ENCODE results near the gene RPTOR.
"Not testable (repeated sequence)": the region's sequence is repeated elsewhere in the genome, so short reads cannot be mapped to it uniquely, and the experiment has no call there.

RPTOR gene

DNA sequence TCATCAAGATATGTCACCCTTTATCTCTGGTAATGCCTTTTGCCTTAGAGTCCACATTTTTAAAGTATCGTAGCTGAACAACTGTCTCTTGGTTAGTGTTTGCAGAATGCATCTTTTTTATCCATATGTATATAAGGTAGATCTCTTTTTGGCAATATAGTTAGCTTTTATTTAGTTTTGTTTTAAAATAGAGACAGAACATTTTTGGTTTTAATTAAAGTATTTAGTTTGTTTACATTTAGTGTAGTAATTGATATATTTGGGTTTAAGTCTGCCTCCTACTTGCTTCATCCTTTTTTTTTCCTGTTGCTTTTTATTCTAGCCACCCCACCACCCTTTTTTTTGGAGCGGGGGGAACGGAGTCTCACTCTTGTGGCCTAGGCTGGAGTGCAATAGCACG, 262.4 kb downstream of the RPTOR start:
- peaks cover 3% of the 10 kb centered on the region; the same call in 1 of the 2 replicates for H3K36me3 ChIP-seq (ENCODE audit: insufficient read depth, low read length)
- no peak overlapping the region for H3K9ac ChIP-seq (ENCODE audit: insufficient read length)
- no peak for DNase-seq (ENCODE audit: low read depth, low spot score)
- H3K9me3 ChIP-seq (ENCODE audit: low read depth, low read length): no peaks in the 10 kb centered on the region
- no peak for TF ChIP-seq EZH2 (IDR thresholded peaks at IDR 0.05)
- TF ChIP-seq FOXP2 (optimal IDR thresholded peaks at IDR 0.05; ENCODE audit: control extremely low read depth, extremely low read length, insufficient read depth): no peak
- TF ChIP-seq POLR2AphosphoS5 (IDR thresholded peaks at IDR 0.05; ENCODE audit: borderline replicate concordance, low read depth, low read length): no peak
- no peak overlapping the region for H3K27ac ChIP-seq
- no peak overlapping the region for H3K4me3 ChIP-seq

DNA sequence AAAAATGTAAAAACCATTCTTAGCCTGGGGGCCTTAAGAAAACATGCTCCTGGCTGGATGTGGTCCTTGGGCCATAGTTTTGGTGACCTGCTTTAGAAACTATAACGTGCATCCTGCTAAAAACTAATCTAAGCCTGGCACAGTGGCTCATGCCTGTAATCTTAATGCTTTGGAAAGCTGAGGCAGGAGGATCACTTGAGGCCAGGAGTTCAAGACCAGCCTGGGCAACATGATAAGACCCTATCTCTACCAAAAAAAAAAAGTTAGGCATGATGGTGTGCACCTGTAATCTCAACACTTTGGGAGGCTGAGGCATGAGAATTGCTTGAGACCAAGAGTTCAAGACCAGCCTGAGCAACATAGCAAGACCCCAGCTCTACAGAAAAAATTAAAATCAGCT, 263.2 kb downstream of the RPTOR start:
- TF ChIP-seq POLR2AphosphoS5 (IDR thresholded peaks at IDR 0.05; ENCODE audit: borderline replicate concordance, low read depth, low read length): no peak
- TF ChIP-seq FOXP2 (optimal IDR thresholded peaks at IDR 0.05; ENCODE audit: control extremely low read depth, extremely low read length, insufficient read depth): no peak
- no peak for TF ChIP-seq EZH2 (IDR thresholded peaks at IDR 0.05)
- Histone ChIP-seq H3K9me3 (ENCODE audit: low read depth, low read length) (no peaks in the 10 kb centered on the region), H3K27ac (no peak overlapping the region), H3K4me3 (no peak overlapping the region), H3K36me3 (ENCODE audit: insufficient read depth, low read length) (peaks cover 3% of the 10 kb centered on the region; the same call in 1 of the 2 replicates), H3K9ac (ENCODE audit: insufficient read length) (no peak overlapping the region)
- DNase-seq (ENCODE audit: low read depth, low spot score): no peak

DNA sequence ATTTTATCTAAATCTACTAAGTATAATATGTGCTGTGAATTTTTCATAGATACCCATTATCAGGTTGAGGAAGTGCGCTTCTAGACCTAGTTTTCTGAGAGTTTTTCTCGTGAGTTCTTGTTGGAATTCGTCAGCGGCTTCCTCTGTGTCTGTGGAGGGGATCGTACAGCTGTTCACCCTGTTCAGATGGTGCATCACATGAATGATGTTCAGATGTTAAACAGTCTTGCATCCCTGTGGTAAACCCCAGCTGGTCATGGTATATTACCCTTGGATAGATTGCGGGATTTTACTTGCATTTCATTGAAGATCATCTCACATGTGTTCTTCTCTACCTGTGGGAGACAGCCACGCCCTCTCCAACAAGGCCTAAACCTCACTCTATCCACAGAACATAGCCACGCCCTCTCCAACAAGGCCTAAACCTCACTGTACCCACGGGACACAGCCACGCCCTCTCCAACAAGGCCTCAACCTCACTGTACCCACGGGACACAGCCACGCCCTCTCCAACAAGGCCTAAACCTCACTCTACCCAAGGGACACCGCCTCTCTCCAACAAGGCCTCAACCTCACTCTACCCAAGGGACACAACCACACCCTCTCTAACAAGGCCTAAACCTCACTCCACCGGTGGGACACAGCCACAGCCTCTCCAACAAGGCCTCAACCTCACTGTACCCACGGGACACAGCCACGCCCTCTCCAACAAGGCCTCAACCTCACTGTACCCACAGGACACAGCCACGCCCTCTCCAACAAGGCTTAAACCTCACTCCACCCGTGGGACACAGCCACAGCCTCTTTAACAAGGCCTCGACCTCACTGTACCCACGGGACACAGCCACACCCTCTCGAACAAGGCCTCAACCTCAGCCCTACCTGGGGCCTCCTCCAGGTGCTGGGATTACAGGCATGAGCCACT, 266.8 kb downstream of the RPTOR start:
- Histone ChIP-seq H3K9me3 (ENCODE audit: low read depth, low read length) (no peaks in the 10 kb centered on the region), H3K27ac (no peak overlapping the region), H3K36me3 (ENCODE audit: insufficient read depth, low read length) (no peaks in the 10 kb centered on the region), H3K9ac (ENCODE audit: insufficient read length) (no peak overlapping the region), H3K4me3 (no peak overlapping the region)
- TF ChIP-seq POLR2AphosphoS5 (IDR thresholded peaks at IDR 0.05; ENCODE audit: borderline replicate concordance, low read depth, low read length) (no peak), EZH2 (IDR thresholded peaks at IDR 0.05) (no peak), FOXP2 (optimal IDR thresholded peaks at IDR 0.05; ENCODE audit: control extremely low read depth, extremely low read length, insufficient read depth) (no peak)
- no peak for DNase-seq (ENCODE audit: low read depth, low spot score)

GRCh38 chr17:80812362-80813088, 267.9 kb downstream of the RPTOR start:
- Histone ChIP-seq H3K9me3 (ENCODE audit: low read depth, low read length) (no peaks in the 10 kb centered on the region), H3K9ac (ENCODE audit: insufficient read length) (no peak overlapping the region), H3K27ac (no peak overlapping the region), H3K36me3 (ENCODE audit: insufficient read depth, low read length) (no peaks in the 10 kb centered on the region), H3K4me3 (no peak overlapping the region)
- no peak for DNase-seq (ENCODE audit: low read depth, low spot score)
- no peak for TF ChIP-seq POLR2AphosphoS5 (IDR thresholded peaks at IDR 0.05; ENCODE audit: borderline replicate concordance, low read depth, low read length)
- no peak for TF ChIP-seq FOXP2 (optimal IDR thresholded peaks at IDR 0.05; ENCODE audit: control extremely low read depth, extremely low read length, insufficient read depth)
- no peak for TF ChIP-seq EZH2 (IDR thresholded peaks at IDR 0.05)

DNA sequence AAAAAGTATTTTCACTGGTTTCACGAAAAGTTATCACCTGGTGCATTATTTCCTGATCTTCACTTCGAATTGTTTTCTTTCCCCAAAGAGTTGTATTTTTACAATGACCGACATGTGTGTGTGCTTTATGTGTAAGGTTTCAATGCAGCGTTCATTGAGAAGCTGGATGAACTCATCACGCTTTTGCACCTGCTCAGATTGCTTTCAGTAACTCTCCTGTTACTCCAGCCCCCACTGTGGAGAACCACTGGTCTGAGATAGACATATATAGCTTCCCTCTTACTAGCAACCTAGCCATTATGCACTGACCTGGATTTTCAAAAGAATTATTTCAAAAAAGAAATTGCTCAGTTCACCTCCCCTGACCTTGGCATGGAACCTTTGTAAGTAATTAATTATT, 268.7 kb downstream of the RPTOR start:
- no peak for DNase-seq (ENCODE audit: low read depth, low spot score)
- Histone ChIP-seq H3K27ac (no peak overlapping the region), H3K9ac (ENCODE audit: insufficient read length) (no peak overlapping the region), H3K36me3 (ENCODE audit: insufficient read depth, low read length) (no peaks in the 10 kb centered on the region), H3K9me3 (ENCODE audit: low read depth, low read length) (no peaks in the 10 kb centered on the region), H3K4me3 (no peak overlapping the region)
- TF ChIP-seq FOXP2 (optimal IDR thresholded peaks at IDR 0.05; ENCODE audit: control extremely low read depth, extremely low read length, insufficient read depth) (no peak), POLR2AphosphoS5 (IDR thresholded peaks at IDR 0.05; ENCODE audit: borderline replicate concordance, low read depth, low read length) (no peak), EZH2 (IDR thresholded peaks at IDR 0.05) (no peak)

DNA sequence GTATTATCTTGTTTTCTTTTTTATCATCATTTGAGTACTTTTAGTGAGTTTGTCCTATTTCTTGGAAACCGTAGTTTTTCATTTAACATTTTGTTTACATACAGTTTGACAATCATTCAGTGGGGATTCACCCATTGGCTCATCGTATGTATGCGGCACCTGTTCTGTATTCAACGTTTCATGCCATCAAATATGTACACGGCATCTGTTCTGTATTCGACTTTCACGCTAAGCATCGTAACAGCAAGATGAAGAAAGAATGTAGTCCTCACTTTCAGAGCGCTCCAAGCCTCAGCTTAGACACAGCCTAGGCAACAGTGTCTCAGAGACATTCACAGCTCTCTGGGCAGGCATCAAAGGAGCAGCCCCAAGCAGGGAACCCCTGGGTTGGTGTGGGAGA, 269.9 kb downstream of the RPTOR start:
- H3K27ac ChIP-seq: no peak overlapping the region
- H3K9me3 ChIP-seq (ENCODE audit: low read depth, low read length): no peaks in the 10 kb centered on the region
- DNase-seq (ENCODE audit: low read depth, low spot score): no peak
- TF ChIP-seq POLR2AphosphoS5 (IDR thresholded peaks at IDR 0.05; ENCODE audit: borderline replicate concordance, low read depth, low read length) (no peak), FOXP2 (optimal IDR thresholded peaks at IDR 0.05; ENCODE audit: control extremely low read depth, extremely low read length, insufficient read depth) (no peak), EZH2 (IDR thresholded peaks at IDR 0.05) (no peak)
- no peaks in the 10 kb centered on the region for H3K36me3 ChIP-seq (ENCODE audit: insufficient read depth, low read length)
- H3K4me3 ChIP-seq: no peak overlapping the region
- H3K9ac ChIP-seq (ENCODE audit: insufficient read length): no peak overlapping the region

DNA sequence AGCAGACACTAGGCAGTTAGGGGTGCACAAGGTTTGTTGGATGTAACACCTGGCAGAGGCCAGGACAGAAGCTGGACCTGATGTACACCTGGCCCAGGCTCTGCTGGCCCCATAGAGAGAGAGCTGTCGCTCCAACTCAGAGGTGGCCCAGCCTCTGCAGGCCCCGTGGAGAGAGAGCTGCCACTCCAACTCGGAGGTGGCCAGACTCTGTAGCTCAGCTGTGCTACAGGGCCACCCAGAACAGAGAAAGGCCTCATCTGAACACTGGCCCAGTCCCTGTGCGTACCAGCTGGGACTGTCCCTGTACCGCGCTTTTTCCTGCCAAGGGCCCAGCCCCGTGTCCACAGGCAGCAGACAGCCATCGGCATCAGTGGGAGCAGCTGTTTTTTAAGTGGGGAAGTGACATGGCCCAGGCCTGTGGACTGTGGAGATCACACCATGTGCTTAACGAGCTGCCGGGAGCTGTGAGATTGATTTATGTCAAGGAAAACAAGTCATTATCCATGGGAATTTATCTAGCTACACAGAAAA, 270.6 kb downstream of the RPTOR start:
- H3K36me3 ChIP-seq (ENCODE audit: insufficient read depth, low read length): no peaks in the 10 kb centered on the region
- no peak overlapping the region for H3K9ac ChIP-seq (ENCODE audit: insufficient read length)
- no peak overlapping the region for H3K4me3 ChIP-seq
- H3K9me3 ChIP-seq (ENCODE audit: low read depth, low read length): no peaks in the 10 kb centered on the region
- TF ChIP-seq FOXP2 (optimal IDR thresholded peaks at IDR 0.05; ENCODE audit: control extremely low read depth, extremely low read length, insufficient read depth) (no peak), EZH2 (IDR thresholded peaks at IDR 0.05) (no peak)
- H3K27ac ChIP-seq: no peak overlapping the region
- no peak for DNase-seq (ENCODE audit: low read depth, low spot score)

GRCh38 chr17:80815718-80816117, 271.1 kb downstream of the RPTOR start:
- not testable (repeated sequence) for DNase-seq (ENCODE audit: low read depth, low spot score)

More at GRCh38 chr17:80815718-80816117, 271.1 kb downstream of the RPTOR start:
- H3K9ac ChIP-seq (ENCODE audit: insufficient read length); H3K36me3 ChIP-seq (ENCODE audit: insufficient read depth, low read length); H3K9me3 ChIP-seq (ENCODE audit: low read depth, low read length); H3K4me3 ChIP-seq; H3K27ac ChIP-seq: not testable (repeated sequence)
